MCF 10A (cell line): ENCODE results near the gene TBC1D8B. TPM values are rescaled to one million over a fixed set of nuclear protein-coding genes. Genes with fewer than 3 reads are reported as not detected.
A peak's percentile ranks its signal among the peaks of the same experiment; 100 is the strongest.

Source experiments
- BruUV-seq: library from RNA; stranded (reverse); fragments of 400-500 nt; replicated peaks from 2 replicates; lab custom pipeline; 2021; lab: Mats Ljungman, UMichigan
- CTCF ChIA-PET: fragments of 300-600 bp; sonication (Branson Sonifier 250); formaldehyde crosslinking; extraction: SDS; loops from one replicate; lab custom pipeline; 2021; ENCODE audit warnings: antibody characterized with exemption, inconsistent platforms; lab: Yijun Ruan, JAX
- POLR2A ChIA-PET: fragments of 300-600, 350-650 bp; sonication (Branson Sonifier 250); formaldehyde crosslinking; extraction: SDS; loops from one replicate; lab custom pipeline; 2020; ENCODE audit warnings: antibody characterized with exemption, inconsistent platforms; lab: Yijun Ruan, JAX
- DNase-seq: peaks from one replicate; pipeline ENCODE4 v3.0.0-alpha.2; 2018; ENCODE audit not compliant: unreplicated experiment
- H3K27ac Mint-ChIP-seq: one replicate; pipeline ENCODE4 v1.8.0; 2022; ENCODE audit warnings: mild to moderate bottlenecking, low read depth, mixed read lengths; ENCODE audit not compliant: unreplicated experiment
- H3K27me3 Mint-ChIP-seq: one replicate; pipeline ENCODE4 v1.8.0; 2022; ENCODE audit warnings: mixed read lengths; ENCODE audit not compliant: insufficient read depth, unreplicated experiment
- H3K36me3 Mint-ChIP-seq: one replicate; pipeline ENCODE4 v1.8.0; 2022; ENCODE audit warnings: mild to moderate bottlenecking, moderate library complexity, mixed read lengths; ENCODE audit not compliant: insufficient read depth, unreplicated experiment
- H3K4me1 Mint-ChIP-seq: one replicate; pipeline ENCODE4 v1.8.0; 2022; ENCODE audit warnings: mixed read lengths; ENCODE audit not compliant: insufficient read depth, unreplicated experiment
- H3K4me3 Mint-ChIP-seq: one replicate; pipeline ENCODE4 v1.8.0; 2022; ENCODE audit warnings: mild to moderate bottlenecking, moderate library complexity, mixed read lengths; ENCODE audit not compliant: unreplicated experiment
- H3K9me3 Mint-ChIP-seq: one replicate; pipeline ENCODE4 v1.8.0; 2022; ENCODE audit warnings: mixed read lengths; ENCODE audit not compliant: unreplicated experiment
- intact Hi-C: fragments of 100-400 bp; cut with micrococcal nuclease; formaldehyde crosslinking; loops from 2 replicates; pipeline ENCODE4 v1.14.1; 2022
- total RNA-seq: library from RNA; stranded (reverse); gene quantifications from 2 replicates; pipeline ENCODE4 v1.2.3, GENCODE V29; 2022
- TF ChIP-seq, protein P1 (sequence below): fragments of 200-600 bp; IDR thresholded peaks from one replicate; pipeline ENCODE4 v1.8.0; 2022; ENCODE audit warnings: antibody characterized with exemption, mild to moderate bottlenecking; ENCODE audit not compliant: unreplicated experiment

The TBC1D8B gene
- total RNA-seq, 1 experiment from 2014 or later: 3.3 TPM

GRCh38 chrX:106889468-106889867, 87.0 kb downstream of the TBC1D8B start:
- BruUV-seq: no TSS peak
- POLR2A ChIA-PET: no interaction called here

GRCh38 chrX:106891762-106892460, 89.4 kb downstream of the TBC1D8B start:
- intact Hi-C loops: no loop called here
- POLR2A ChIA-PET: no interaction called here

More at GRCh38 chrX:106889468-106889867, 87.0 kb downstream of the TBC1D8B start:
- Mint-ChIP-seq H3K4me1 (no peaks in the 10 kb centered on the region), H3K27me3 (peaks cover 68% of the 10 kb centered on the region), H3K4me3 (no peak overlapping the region), H3K27ac (no peak overlapping the region), H3K36me3 (no peaks in the 10 kb centered on the region), H3K9me3 (no peaks in the 10 kb centered on the region)
- CTCF ChIA-PET: no interaction called here
- intact Hi-C loops: no loop called here
- DNase-seq: no peak
- TF ChIP-seq, protein P1, sequence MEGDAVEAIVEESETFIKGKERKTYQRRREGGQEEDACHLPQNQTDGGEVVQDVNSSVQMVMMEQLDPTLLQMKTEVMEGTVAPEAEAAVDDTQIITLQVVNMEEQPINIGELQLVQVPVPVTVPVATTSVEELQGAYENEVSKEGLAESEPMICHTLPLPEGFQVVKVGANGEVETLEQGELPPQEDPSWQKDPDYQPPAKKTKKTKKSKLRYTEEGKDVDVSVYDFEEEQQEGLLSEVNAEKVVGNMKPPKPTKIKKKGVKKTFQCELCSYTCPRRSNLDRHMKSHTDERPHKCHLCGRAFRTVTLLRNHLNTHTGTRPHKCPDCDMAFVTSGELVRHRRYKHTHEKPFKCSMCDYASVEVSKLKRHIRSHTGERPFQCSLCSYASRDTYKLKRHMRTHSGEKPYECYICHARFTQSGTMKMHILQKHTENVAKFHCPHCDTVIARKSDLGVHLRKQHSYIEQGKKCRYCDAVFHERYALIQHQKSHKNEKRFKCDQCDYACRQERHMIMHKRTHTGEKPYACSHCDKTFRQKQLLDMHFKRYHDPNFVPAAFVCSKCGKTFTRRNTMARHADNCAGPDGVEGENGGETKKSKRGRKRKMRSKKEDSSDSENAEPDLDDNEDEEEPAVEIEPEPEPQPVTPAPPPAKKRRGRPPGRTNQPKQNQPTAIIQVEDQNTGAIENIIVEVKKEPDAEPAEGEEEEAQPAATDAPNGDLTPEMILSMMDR: no peak

GRCh38 chrX:106894392-106894909, 92.0 kb downstream of the TBC1D8B start:
- TF ChIP-seq, protein P1: peak; percentile 83
- peak; percentile 79 for DNase-seq
- BruUV-seq: no TSS peak
- Mint-ChIP-seq H3K4me1 (peaks cover 21% of the 10 kb centered on the region), H3K27me3 (peaks cover 53% of the 10 kb centered on the region), H3K9me3 (no peaks in the 10 kb centered on the region), H3K27ac (peak overlapping the region; percentile 25), H3K4me3 (no peak overlapping the region), H3K36me3 (no peaks in the 10 kb centered on the region)
- intact Hi-C loops: loop anchor here (1.0 to 2.0 kb wide), 3 partner anchors 59 to 882 kb away; partner anchors contain the start of gene NCBP2L
- POLR2A ChIA-PET: interaction anchor here (0.8 to 1.1 kb wide), 2 partner anchors 69 to 883 kb away, joined by 3 read pairs; no protein-coding TSS in a partner anchor
- CTCF ChIA-PET: interaction anchor here (0.6 to 8.3 kb wide), 26 partner anchors 8 to 1107 kb away, joined by 3 to 67 read pairs (median 4); partner anchors contain the start of gene CLDN2

More at GRCh38 chrX:106891762-106892460, 89.4 kb downstream of the TBC1D8B start:
- Mint-ChIP-seq H3K27me3 (peaks cover 55% of the 10 kb centered on the region), H3K4me1 (peaks cover 15% of the 10 kb centered on the region), H3K9me3 (no peaks in the 10 kb centered on the region), H3K27ac (no peak overlapping the region), H3K36me3 (no peaks in the 10 kb centered on the region), H3K4me3 (no peak overlapping the region)
- no TSS peak for BruUV-seq
- CTCF ChIA-PET: interaction anchor here (0.6 to 8.3 kb wide), 5 partner anchors 11 to 827 kb away, joined by 3 to 50 read pairs (median 4); partner anchors contain the start of gene RIPPLY1
- DNase-seq: no peak
- TF ChIP-seq, protein P1: no peak

GRCh38 chrX:106894978-106895452, 92.5 kb downstream of the TBC1D8B start:
- peaks cover 58% of the 10 kb centered on the region for H3K27me3 Mint-ChIP-seq
- no peaks in the 10 kb centered on the region for H3K9me3 Mint-ChIP-seq
- H3K4me3 Mint-ChIP-seq: no peak overlapping the region
- no TSS peak for BruUV-seq
- DNase-seq: peak; percentile 87
- intact Hi-C loops: loop anchor here (1.0 to 2.0 kb wide), 3 partner anchors 58 to 882 kb away; partner anchors contain the start of gene NCBP2L
- ChIA-PET POLR2A (no interaction called here), CTCF (interaction anchor here (0.6 to 8.3 kb wide), 20 partner anchors 10 to 1107 kb away, joined by 3 to 67 read pairs (median 4); partner anchors contain the start of gene CLDN2)
- no peaks in the 10 kb centered on the region for H3K36me3 Mint-ChIP-seq
- peaks cover 21% of the 10 kb centered on the region for H3K4me1 Mint-ChIP-seq
- peak overlapping the region; percentile 25 for H3K27ac Mint-ChIP-seq
- TF ChIP-seq, protein P1: no peak
